Fibroblast of lung (primary cell): ENCODE data around the gene SORBS1. TPM values are rescaled to one million over a fixed set of nuclear protein-coding genes. Genes with fewer than 3 reads are reported as not detected.

Experiments used
- DNase-seq, 2 donors: peaks; one replicate each; pipeline versions ENCODE4 v3.0.0 to v3.0.0-alpha.2; 2010; ENCODE audit warnings: low read depth in 2 of 2
- H2AFZ ChIP-seq: 2 replicates; pipeline ENCODE4 v1.5.1; 2012; ENCODE audit warnings: low read length, control low read depth, inconsistent platforms
- H3K27ac ChIP-seq: 2 replicates; pipeline ENCODE4 v1.5.1; 2011; ENCODE audit warnings: low read length, control low read depth; ENCODE audit not compliant: insufficient read depth
- H3K27me3 ChIP-seq: 2 replicates; pipeline ENCODE4 v1.5.1; 2011; ENCODE audit warnings: mild to moderate bottlenecking, low read length; ENCODE audit not compliant: control insufficient read depth, insufficient read depth
- H3K36me3 ChIP-seq: 2 replicates; pipeline ENCODE4 v1.5.1; 2011; ENCODE audit warnings: low read length; ENCODE audit not compliant: control insufficient read depth, insufficient read depth
- H3K4me1 ChIP-seq: 2 replicates; pipeline ENCODE4 v1.5.1; 2011; ENCODE audit warnings: low read length; ENCODE audit not compliant: control insufficient read depth, insufficient read depth; ENCODE audit errors: extremely low read depth
- H3K4me2 ChIP-seq: 2 replicates; pipeline ENCODE4 v1.5.1; 2011; ENCODE audit warnings: low read length, control low read depth; ENCODE audit not compliant: insufficient read depth; ENCODE audit errors: extremely low read depth
- H3K4me3 ChIP-seq, 4 experiments: fragments of 200-600 bp in 1 of 4; sonication (generic) in 1 of 4; replicated peaks in 1 of 4; 2 replicates each; pipeline ENCODE4 v1.5.1; 2011 to 2016; ENCODE audit warnings: low read length in 4 of 4, low read depth in 3 of 4, mild to moderate bottlenecking in 3 of 4, control low read depth in 2 of 4, inconsistent platforms in 1 of 4, mixed read lengths in 1 of 4; ENCODE audit not compliant: insufficient read depth in 1 of 4; ENCODE audit errors: control extremely low read depth in 1 of 4
- H3K79me2 ChIP-seq: 2 replicates; pipeline ENCODE4 v1.5.1; 2012; ENCODE audit warnings: mild to moderate bottlenecking, low read length, inconsistent platforms; ENCODE audit not compliant: control insufficient read depth, insufficient read depth
- H3K9ac ChIP-seq: 2 replicates; pipeline ENCODE4 v1.5.1; 2011; ENCODE audit warnings: mild to moderate bottlenecking, low read length, control low read depth; ENCODE audit not compliant: insufficient read depth
- H3K9me3 ChIP-seq: 2 replicates; pipeline ENCODE4 v1.5.1; 2012; ENCODE audit warnings: low read depth, low read length; ENCODE audit not compliant: control insufficient read depth, insufficient read depth
- H4K20me1 ChIP-seq: 2 replicates; pipeline ENCODE4 v1.5.1; 2011; ENCODE audit warnings: low read length; ENCODE audit not compliant: control insufficient read depth, insufficient read depth; ENCODE audit errors: extremely low read depth
- EZH2 ChIP-seq: IDR thresholded peaks from 2 replicates; pipeline ENCODE4 v1.5.1; 2012; ENCODE audit warnings: low read length, control low read depth, mild to moderate bottlenecking; ENCODE audit errors: missing control alignments
- polyA plus RNA-seq, 2 donors: library from polyadenylated mRNA; depleted of rRNA in 1 of 2; stranded (reverse) in 1 of 2; unstranded in 1 of 2; fragments of >200 nt; gene quantifications; 2 replicates each; pipeline ENCODE4 v1.2.1, GENCODE V29; 2011 to 2012; ENCODE audit warnings: missing spikeins in 1 of 2
- total RNA-seq: library from RNA; depleted of rRNA; stranded (reverse); fragments of >200 nt; gene quantifications from 2 replicates; pipeline ENCODE4 v1.2.1, GENCODE V29; 2014
- TF ChIP-seq, protein P1 (sequence below), 2 donors: IDR thresholded peaks in 1 of 2; conservative IDR thresholded peaks in 1 of 2; 1 replicate in 1 of 2; 2 replicates in 1 of 2; pipeline ENCODE4 v1.5.1; 2011 to 2012; ENCODE audit warnings: low read length in 2 of 2, control low read depth in 1 of 2, inconsistent platforms in 1 of 2, low read depth in 1 of 2, mild to moderate bottlenecking in 1 of 2

SORBS1 gene
- total and polyA plus RNA-seq, 2 donors (not counting 1 experiment from before 2014, with no cell fraction given) = 0.33 to 0.50 TPM

DNA sequence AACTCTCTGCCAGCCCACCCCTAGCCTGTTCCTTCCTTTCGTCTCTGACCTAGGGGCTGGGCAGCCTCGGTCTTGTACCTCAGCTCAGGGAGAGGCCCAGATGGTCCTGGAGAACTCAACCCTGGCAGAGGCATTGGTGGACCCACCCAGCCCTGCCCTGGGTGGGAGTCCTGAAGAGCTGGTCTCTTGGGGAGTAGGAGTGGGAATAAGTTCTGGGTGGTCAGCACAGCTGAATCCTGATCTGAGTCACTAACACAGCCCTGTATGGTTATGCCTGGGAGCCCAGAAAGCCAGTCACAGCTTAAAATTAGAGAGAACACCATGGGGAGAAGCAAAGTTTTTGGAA, 84.0 kb downstream of the SORBS1 start:
- H3K4me1 ChIP-seq = no peaks in the 10 kb centered on the region
- H3K9ac ChIP-seq = no peak overlapping the region
- TF ChIP-seq, protein P1, sequence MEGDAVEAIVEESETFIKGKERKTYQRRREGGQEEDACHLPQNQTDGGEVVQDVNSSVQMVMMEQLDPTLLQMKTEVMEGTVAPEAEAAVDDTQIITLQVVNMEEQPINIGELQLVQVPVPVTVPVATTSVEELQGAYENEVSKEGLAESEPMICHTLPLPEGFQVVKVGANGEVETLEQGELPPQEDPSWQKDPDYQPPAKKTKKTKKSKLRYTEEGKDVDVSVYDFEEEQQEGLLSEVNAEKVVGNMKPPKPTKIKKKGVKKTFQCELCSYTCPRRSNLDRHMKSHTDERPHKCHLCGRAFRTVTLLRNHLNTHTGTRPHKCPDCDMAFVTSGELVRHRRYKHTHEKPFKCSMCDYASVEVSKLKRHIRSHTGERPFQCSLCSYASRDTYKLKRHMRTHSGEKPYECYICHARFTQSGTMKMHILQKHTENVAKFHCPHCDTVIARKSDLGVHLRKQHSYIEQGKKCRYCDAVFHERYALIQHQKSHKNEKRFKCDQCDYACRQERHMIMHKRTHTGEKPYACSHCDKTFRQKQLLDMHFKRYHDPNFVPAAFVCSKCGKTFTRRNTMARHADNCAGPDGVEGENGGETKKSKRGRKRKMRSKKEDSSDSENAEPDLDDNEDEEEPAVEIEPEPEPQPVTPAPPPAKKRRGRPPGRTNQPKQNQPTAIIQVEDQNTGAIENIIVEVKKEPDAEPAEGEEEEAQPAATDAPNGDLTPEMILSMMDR (conservative IDR thresholded peaks at IDR 0.05 in 1 of 2, IDR thresholded peaks at IDR 0.05 in 1 of 2; ENCODE audit: low read depth in 1 of 2, low read length in 2 of 2) = no peak
- TF ChIP-seq EZH2 = no peak
- no peaks in the 10 kb centered on the region for H3K36me3 ChIP-seq
- no peak for DNase-seq
- no peaks in the 10 kb centered on the region for H3K9me3 ChIP-seq
- no peaks in the 10 kb centered on the region for H4K20me1 ChIP-seq
- no peaks in the 10 kb centered on the region for H3K27me3 ChIP-seq
- no peak overlapping the region for H3K4me2 ChIP-seq
- H3K79me2 ChIP-seq = no peaks in the 10 kb centered on the region
- no peak overlapping the region for H2AFZ ChIP-seq
- no peak overlapping the region for H3K27ac ChIP-seq
- H3K4me3 ChIP-seq = no peak overlapping the region

DNA sequence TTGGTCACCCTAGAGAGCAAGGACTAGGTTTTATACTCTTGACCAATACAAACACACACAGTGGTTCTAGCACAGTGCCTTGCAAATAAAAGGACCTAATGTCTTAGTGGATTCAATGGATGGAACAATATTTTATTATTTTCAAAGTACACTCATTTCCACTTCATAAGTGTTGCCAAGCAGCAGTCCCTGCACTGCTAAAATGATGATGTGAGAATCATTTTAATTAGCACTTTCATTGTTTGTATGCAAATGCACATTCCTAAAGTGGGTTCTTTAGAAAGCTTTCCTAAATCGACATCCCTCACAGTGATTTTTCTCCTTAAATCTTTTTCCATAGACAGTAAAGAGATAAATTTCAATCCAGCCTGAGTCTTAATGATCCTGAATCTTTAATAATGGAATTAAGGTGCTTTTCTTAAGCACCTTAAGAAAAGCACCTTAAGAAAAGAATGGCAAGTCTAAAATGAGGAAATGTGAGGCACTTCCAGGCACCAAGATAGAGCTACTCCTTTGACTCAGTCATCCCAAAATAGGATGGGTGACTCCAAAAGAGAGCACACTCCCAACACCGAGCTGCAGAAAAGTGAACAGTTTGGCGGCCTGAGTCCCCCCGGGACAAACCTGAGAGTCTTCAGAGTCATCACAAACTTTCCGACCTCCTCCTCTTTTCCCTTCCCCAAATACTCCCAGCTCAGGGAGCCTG, 84.5 kb downstream of the SORBS1 start:
- H3K27me3 ChIP-seq = no peaks in the 10 kb centered on the region
- H3K27ac ChIP-seq = no peak overlapping the region
- no peak for DNase-seq
- H3K4me1 ChIP-seq = no peaks in the 10 kb centered on the region
- no peaks in the 10 kb centered on the region for H3K79me2 ChIP-seq
- H3K9ac ChIP-seq = no peak overlapping the region
- no peak for TF ChIP-seq EZH2
- TF ChIP-seq, protein P1 (conservative IDR thresholded peaks at IDR 0.05 in 1 of 2, IDR thresholded peaks at IDR 0.05 in 1 of 2; ENCODE audit: low read depth in 1 of 2, low read length in 2 of 2) = no peak
- H2AFZ ChIP-seq = no peak overlapping the region
- no peaks in the 10 kb centered on the region for H3K36me3 ChIP-seq
- no peak overlapping the region for H3K4me3 ChIP-seq
- no peaks in the 10 kb centered on the region for H3K9me3 ChIP-seq
- no peaks in the 10 kb centered on the region for H4K20me1 ChIP-seq
- no peak overlapping the region for H3K4me2 ChIP-seq

DNA sequence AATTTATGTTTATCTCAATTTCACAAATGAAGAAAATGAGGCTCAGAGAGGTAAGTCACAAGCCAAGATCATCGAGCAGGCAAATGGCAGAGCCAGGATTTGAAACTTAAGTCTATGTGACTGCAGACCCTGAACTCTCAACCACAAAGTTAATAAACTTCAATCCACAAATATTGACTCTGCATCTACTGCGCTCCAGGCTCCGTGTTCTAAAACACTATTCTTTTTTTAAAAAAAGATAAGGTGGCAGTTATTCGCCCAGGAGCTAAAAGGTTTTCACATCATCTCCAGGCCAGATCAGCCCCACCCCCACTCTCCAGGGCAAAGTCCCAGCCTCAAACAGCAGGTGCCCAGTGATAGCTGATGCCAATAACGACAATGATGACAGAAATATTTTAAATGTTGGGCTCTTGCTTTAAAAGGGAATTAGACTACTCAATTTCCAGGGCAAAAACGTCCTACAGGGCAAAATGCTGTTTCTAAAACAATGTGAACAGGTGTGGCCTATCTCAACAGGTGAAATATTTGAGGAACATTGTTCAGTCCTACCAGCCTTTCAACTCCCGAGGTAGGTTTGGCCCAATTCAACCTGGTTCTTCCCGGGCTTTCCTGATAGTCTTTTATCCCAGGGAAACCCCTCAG, 85.2 kb downstream of the SORBS1 start:
- no peak for DNase-seq
- no peaks in the 10 kb centered on the region for H3K4me1 ChIP-seq
- H3K4me3 ChIP-seq = no peak overlapping the region
- H2AFZ ChIP-seq = no peak overlapping the region
- H3K27me3 ChIP-seq = no peaks in the 10 kb centered on the region
- H3K27ac ChIP-seq = no peak overlapping the region
- H3K36me3 ChIP-seq = no peaks in the 10 kb centered on the region
- no peaks in the 10 kb centered on the region for H4K20me1 ChIP-seq
- H3K4me2 ChIP-seq = no peak overlapping the region
- H3K9ac ChIP-seq = no peak overlapping the region
- H3K9me3 ChIP-seq = no peaks in the 10 kb centered on the region
- TF ChIP-seq EZH2 = no peak
- TF ChIP-seq, protein P1 (conservative IDR thresholded peaks at IDR 0.05 in 1 of 2, IDR thresholded peaks at IDR 0.05 in 1 of 2; ENCODE audit: low read depth in 1 of 2, low read length in 2 of 2) = no peak
- no peaks in the 10 kb centered on the region for H3K79me2 ChIP-seq
